Vagina (tissue), 2 donors: ENCODE results near the gene SNCG. TPM values are rescaled to one million over a fixed set of nuclear protein-coding genes. Genes with fewer than 3 reads are reported as not detected.

Experiments used
- DNase-seq, 2 donors: peaks; one replicate each; pipeline ENCODE4 v3.0.0-alpha.2; 2017; ENCODE audit errors: extremely low spot score in 2 of 2
- H3K27ac ChIP-seq: fragments of 200-600 bp; sonication (generic); one replicate; pipeline ENCODE4 v1.5.1; 2019
- H3K27me3 ChIP-seq: fragments of 200-600 bp; sonication (generic); one replicate; pipeline ENCODE4 v1.5.1; 2019
- H3K36me3 ChIP-seq, 2 donors: fragments of 200-600 bp; sonication (generic); one replicate each; pipeline ENCODE4 v1.5.1; 2017 to 2019
- H3K4me1 ChIP-seq: fragments of 200-600 bp; sonication (generic); one replicate; pipeline ENCODE4 v1.5.1; 2019
- H3K4me3 ChIP-seq, 2 donors: fragments of 200-600 bp; sonication (generic); 1 replicate in 1 of 2; 2 replicates in 1 of 2; pipeline ENCODE4 v1.5.1; 2016 to 2019
- H3K9me3 ChIP-seq: fragments of 200-600 bp; sonication (generic); one replicate; pipeline ENCODE4 v1.5.1; 2019
- POLR2A ChIP-seq, 2 donors: fragments of 450-650 bp; IDR thresholded peaks; one replicate each; pipeline ENCODE4 v1.6.1; 2017; ENCODE audit warnings: antibody characterized with exemption in 2 of 2, mild to moderate bottlenecking in 2 of 2, moderate library complexity in 2 of 2
- POLR2AphosphoS5 ChIP-seq, 2 donors: sonication (generic); formaldehyde crosslinking; IDR thresholded peaks; one replicate each; pipeline ENCODE4 v1.9.0; 2017; ENCODE audit warnings: antibody characterized with exemption in 2 of 2, mild to moderate bottlenecking in 2 of 2, low read depth in 1 of 2; ENCODE audit not compliant: insufficient read depth in 1 of 2
- intact Hi-C: fragments of 100-400 bp; cut with DNase I; formaldehyde crosslinking; loops from one replicate; pipeline ENCODE4 v1.15.1; 2023
- total RNA-seq: library from RNA; depleted of rRNA; stranded (reverse); fragments of >200 nt; gene quantifications from one replicate; pipeline ENCODE4 v1.2.3, GENCODE V29; 2016
- TF ChIP-seq, protein P1 (sequence below), 3 experiments: fragments of 450-650 bp in 2 of 3; fragments of 200-600 bp in 1 of 3; sonication (generic) in 1 of 3; IDR thresholded peaks; one replicate each; pipeline ENCODE4 v1.5.1; 2017 to 2019; ENCODE audit warnings: antibody characterized with exemption in 3 of 3, mild to moderate bottlenecking in 2 of 3, moderate library complexity in 2 of 3

Gene SNCG
- total RNA-seq, 1 donor from 2014 or later = 36.6 TPM

DNA sequence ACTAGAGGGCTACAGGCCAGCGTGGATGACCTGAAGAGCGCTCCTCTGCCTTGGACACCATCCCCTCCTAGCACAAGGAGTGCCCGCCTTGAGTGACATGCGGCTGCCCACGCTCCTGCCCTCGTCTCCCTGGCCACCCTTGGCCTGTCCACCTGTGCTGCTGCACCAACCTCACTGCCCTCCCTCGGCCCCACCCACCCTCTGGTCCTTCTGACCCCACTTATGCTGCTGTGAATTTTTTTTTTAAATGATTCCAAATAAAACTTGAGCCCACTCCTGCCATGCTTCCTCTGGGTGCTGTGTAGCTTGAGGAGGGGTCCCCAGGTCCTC, 4.5 kb downstream of the SNCG start:
- Histone ChIP-seq H3K36me3 (no peaks in the 10 kb centered on the region), H3K4me3 (no peak overlapping the region), H3K4me1 (peaks cover 69% of the 10 kb centered on the region), H3K27me3 (no peaks in the 10 kb centered on the region), H3K9me3 (no peaks in the 10 kb centered on the region), H3K27ac (no peak overlapping the region)
- intact Hi-C loops = no loop called here
- peak in 1 of 2 donors; percentile 84 for DNase-seq
- TF ChIP-seq POLR2AphosphoS5 (IDR thresholded peaks at IDR 0.05; ENCODE audit: insufficient read depth in 1 of 2, low read depth in 1 of 2) (no peak), POLR2A (IDR thresholded peaks at IDR 0.05) (no peak)
- TF ChIP-seq, protein P1, sequence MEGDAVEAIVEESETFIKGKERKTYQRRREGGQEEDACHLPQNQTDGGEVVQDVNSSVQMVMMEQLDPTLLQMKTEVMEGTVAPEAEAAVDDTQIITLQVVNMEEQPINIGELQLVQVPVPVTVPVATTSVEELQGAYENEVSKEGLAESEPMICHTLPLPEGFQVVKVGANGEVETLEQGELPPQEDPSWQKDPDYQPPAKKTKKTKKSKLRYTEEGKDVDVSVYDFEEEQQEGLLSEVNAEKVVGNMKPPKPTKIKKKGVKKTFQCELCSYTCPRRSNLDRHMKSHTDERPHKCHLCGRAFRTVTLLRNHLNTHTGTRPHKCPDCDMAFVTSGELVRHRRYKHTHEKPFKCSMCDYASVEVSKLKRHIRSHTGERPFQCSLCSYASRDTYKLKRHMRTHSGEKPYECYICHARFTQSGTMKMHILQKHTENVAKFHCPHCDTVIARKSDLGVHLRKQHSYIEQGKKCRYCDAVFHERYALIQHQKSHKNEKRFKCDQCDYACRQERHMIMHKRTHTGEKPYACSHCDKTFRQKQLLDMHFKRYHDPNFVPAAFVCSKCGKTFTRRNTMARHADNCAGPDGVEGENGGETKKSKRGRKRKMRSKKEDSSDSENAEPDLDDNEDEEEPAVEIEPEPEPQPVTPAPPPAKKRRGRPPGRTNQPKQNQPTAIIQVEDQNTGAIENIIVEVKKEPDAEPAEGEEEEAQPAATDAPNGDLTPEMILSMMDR (IDR thresholded peaks at IDR 0.05) = no peak

DNA sequence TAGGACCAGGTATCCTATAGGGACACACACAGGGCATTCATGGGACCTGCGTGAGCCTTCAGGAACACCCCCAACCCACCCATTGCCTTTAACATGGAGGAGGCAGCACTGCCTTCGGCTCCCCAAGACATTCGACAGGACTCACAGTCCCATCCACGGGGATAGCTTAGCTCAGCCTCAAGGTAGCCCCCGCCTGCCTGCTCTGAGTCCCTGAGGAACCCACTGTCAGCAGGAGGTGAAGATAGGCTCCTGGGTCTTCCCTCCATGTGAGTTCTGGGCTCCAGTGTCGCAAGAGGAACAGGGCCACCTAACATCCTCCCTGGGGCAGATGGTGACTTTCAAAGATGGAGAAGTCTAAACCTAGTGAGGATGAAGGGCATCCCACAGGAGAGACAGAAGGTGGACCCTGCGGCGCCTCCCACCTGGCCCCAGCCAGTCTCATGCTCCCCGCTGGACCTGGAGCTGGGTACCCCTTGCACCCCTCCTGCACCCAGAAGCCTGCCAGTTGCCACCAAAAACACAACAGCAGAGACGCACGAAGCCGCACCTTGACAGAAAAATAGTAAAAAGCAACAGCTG, 5.0 kb downstream of the SNCG start:
- H3K27ac ChIP-seq = no peak overlapping the region
- H3K27me3 ChIP-seq = no peaks in the 10 kb centered on the region
- H3K4me1 ChIP-seq = peaks cover 68% of the 10 kb centered on the region
- intact Hi-C loops = no loop called here
- no peaks in the 10 kb centered on the region for H3K9me3 ChIP-seq
- TF ChIP-seq, protein P1 (IDR thresholded peaks at IDR 0.05) = no peak
- TF ChIP-seq POLR2AphosphoS5 (IDR thresholded peaks at IDR 0.05; ENCODE audit: insufficient read depth in 1 of 2, low read depth in 1 of 2) = no peak
- no peak for TF ChIP-seq POLR2A (IDR thresholded peaks at IDR 0.05)
- no peak overlapping the region for H3K4me3 ChIP-seq
- no peaks in the 10 kb centered on the region for H3K36me3 ChIP-seq
- DNase-seq = peak; percentile 84 to 88

DNA sequence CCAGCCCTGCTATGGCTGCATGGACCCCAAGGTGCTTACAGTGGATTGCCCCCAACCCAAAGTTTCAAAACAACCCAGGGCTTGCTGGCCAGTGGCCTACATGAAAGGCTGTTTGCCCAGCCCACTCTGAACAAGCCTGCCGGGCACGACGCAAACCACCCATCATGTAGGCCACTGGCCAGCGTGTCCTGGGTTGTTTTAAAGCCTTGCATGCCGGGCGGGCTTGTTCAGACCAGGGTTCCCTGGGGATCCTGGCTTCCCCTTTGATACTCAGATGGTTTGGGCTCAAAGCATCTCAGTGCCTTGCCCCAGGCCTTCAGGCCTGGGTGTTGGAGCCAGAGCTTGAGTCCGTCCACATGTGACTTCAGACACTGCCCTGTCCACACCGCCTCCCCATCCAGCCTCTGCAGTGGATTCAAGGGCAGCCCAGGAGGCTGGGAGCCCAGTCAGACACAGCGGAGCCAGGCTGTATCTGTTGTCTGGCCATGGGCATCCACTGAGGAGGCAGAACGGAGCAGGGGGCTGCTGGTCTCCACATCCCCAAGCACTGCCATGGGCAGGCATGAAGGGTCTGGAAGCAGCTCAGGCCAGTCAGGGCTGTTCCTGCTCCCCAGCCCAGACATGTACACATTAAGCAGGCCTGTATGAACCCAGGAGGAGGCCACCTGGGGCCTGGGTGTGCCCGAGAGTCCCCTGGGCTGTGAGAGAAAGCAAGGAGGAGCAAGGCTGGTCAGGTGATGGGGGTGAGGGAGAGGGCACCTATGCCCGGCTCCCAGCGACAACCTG, 5.9 kb downstream of the SNCG start:
- H3K27me3 ChIP-seq = no peaks in the 10 kb centered on the region
- H3K27ac ChIP-seq = peak overlapping the region; percentile 28
- H3K9me3 ChIP-seq = no peaks in the 10 kb centered on the region
- no peaks in the 10 kb centered on the region for H3K36me3 ChIP-seq
- H3K4me1 ChIP-seq = peaks cover 65% of the 10 kb centered on the region
- peak in 1 of 2 donors; percentile 25 for TF ChIP-seq POLR2AphosphoS5 (IDR thresholded peaks at IDR 0.05; ENCODE audit: insufficient read depth in 1 of 2, low read depth in 1 of 2)
- TF ChIP-seq, protein P1 (IDR thresholded peaks at IDR 0.05) = no peak
- DNase-seq = peak; percentile 72 to 87
- intact Hi-C loops = no loop called here
- H3K4me3 ChIP-seq = no peak overlapping the region

DNA sequence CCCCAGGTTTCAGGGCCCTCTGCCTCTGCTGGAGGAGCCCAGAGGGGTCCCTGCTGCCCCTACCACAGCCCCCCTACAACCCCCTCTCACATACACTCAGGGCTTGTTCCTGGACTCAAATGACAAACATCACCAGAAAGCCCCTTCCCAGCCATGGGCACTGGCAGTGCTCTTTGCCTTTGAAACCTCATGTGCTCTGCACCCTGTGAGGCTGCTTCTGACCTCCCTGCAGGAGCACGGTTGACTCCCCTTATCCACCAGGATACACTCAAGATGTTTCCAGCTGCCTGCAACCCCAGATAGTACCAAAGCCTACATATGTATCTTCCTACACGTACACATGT, 6.4 kb downstream of the SNCG start:
- TF ChIP-seq, protein P1 (IDR thresholded peaks at IDR 0.05) = no peak
- TF ChIP-seq POLR2AphosphoS5 (IDR thresholded peaks at IDR 0.05; ENCODE audit: insufficient read depth in 1 of 2, low read depth in 1 of 2) = no peak
- TF ChIP-seq POLR2A (IDR thresholded peaks at IDR 0.05) = no peak
- Histone ChIP-seq H3K36me3 (no peaks in the 10 kb centered on the region), H3K9me3 (no peaks in the 10 kb centered on the region), H3K27ac (peak overlapping the region; percentile 28), H3K4me3 (no peak overlapping the region), H3K4me1 (peaks cover 65% of the 10 kb centered on the region), H3K27me3 (no peaks in the 10 kb centered on the region)
- DNase-seq = peak; percentile 67 to 84
- intact Hi-C loops = no loop called here
